Ishikawa (cell line): ENCODE measurements around the gene HSD17B13.

ENCODE experiments used
- CEBPB ChIP-seq: IDR thresholded peaks from 2 replicates; pipeline ENCODE4 v1.6.1; 2012
- CREB1 ChIP-seq: IDR thresholded peaks from 2 replicates; pipeline ENCODE4 v1.6.1; 2012; ENCODE audit warnings: low read depth
- EGR1 ChIP-seq: IDR thresholded peaks from 2 replicates; pipeline ENCODE4 v1.6.1; 2012
- EP300 ChIP-seq: IDR thresholded peaks from 2 replicates; pipeline ENCODE4 v1.6.1; 2012; ENCODE audit warnings: borderline replicate concordance
- FOXM1 ChIP-seq: IDR thresholded peaks from 2 replicates; pipeline ENCODE4 v1.6.1; 2012; ENCODE audit warnings: low read depth, borderline replicate concordance
- NFIC ChIP-seq: IDR thresholded peaks from 2 replicates; pipeline ENCODE4 v1.6.1; 2012
- RAD21 ChIP-seq: IDR thresholded peaks from 2 replicates; pipeline ENCODE4 v1.6.1; 2012; ENCODE audit warnings: low read depth
- TAF1 ChIP-seq: IDR thresholded peaks from 2 replicates; pipeline ENCODE4 v1.6.1; 2012; ENCODE audit warnings: low read depth, mild to moderate bottlenecking
- TCF12 ChIP-seq: IDR thresholded peaks from 2 replicates; pipeline ENCODE4 v1.6.1; 2012; ENCODE audit warnings: low read depth
- TEAD4 ChIP-seq: IDR thresholded peaks from 2 replicates; pipeline ENCODE4 v1.6.1; 2012
- YY1 ChIP-seq: IDR thresholded peaks from 2 replicates; pipeline ENCODE4 v1.6.1; 2012; ENCODE audit warnings: low read depth
- ZBTB7A ChIP-seq: IDR thresholded peaks from 2 replicates; pipeline ENCODE4 v1.6.1; 2012; ENCODE audit warnings: low read depth
- TF ChIP-seq, protein P1 (sequence below): IDR thresholded peaks from 2 replicates; pipeline ENCODE4 v1.6.1; 2012
- TF ChIP-seq, protein P2 (sequence below): IDR thresholded peaks from 2 replicates; pipeline ENCODE4 v1.6.1; 2012
- TF ChIP-seq, protein P3 (sequence below): IDR thresholded peaks from 2 replicates; pipeline ENCODE4 v1.6.1; 2012; ENCODE audit warnings: low read depth, mild to moderate bottlenecking

HSD17B13 gene, protein sequence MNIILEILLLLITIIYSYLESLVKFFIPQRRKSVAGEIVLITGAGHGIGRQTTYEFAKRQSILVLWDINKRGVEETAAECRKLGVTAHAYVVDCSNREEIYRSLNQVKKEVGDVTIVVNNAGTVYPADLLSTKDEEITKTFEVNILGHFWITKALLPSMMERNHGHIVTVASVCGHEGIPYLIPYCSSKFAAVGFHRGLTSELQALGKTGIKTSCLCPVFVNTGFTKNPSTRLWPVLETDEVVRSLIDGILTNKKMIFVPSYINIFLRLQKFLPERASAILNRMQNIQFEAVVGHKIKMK

DNA sequence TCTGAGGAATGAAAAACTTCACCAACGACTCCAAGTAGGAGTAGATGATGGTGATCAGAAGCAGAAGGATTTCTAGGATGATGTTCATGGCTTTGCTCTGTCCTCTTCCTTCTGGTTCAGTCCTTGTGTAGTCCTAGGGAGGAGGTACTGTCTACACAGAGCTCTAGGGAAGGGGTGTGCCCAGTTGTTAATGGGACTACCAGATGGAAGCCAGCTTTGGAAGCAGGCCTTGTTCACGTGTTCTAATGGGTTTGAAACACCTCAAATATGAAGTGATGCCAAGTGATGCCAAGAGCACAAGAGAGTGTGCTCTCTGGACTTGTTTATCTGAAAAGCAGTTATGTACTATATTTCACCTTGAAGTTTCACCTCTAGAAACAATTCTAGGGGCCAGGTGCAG is at the start of gene HSD17B13:
TSS of gene HSD17B13 (minus strand) at position 129 of the 400 bp plus-strand sequence. CDS start at position 88, 41 bp downstream.
- TF ChIP-seq FOXM1 (no peak), TCF12 (no peak), TAF1 (no peak), TEAD4 (no peak), YY1 (no peak), ZBTB7A (no peak), EGR1 (no peak), RAD21 (no peak), CEBPB (no peak), NFIC (no peak), CREB1 (no peak), EP300 (no peak)
- TF ChIP-seq, protein P1, sequence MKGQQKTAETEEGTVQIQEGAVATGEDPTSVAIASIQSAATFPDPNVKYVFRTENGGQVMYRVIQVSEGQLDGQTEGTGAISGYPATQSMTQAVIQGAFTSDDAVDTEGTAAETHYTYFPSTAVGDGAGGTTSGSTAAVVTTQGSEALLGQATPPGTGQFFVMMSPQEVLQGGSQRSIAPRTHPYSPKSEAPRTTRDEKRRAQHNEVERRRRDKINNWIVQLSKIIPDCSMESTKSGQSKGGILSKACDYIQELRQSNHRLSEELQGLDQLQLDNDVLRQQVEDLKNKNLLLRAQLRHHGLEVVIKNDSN, result no peak
- TF ChIP-seq, protein P2, sequence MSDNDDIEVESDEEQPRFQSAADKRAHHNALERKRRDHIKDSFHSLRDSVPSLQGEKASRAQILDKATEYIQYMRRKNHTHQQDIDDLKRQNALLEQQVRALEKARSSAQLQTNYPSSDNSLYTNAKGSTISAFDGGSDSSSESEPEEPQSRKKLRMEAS, result no peak
- TF ChIP-seq, protein P3, sequence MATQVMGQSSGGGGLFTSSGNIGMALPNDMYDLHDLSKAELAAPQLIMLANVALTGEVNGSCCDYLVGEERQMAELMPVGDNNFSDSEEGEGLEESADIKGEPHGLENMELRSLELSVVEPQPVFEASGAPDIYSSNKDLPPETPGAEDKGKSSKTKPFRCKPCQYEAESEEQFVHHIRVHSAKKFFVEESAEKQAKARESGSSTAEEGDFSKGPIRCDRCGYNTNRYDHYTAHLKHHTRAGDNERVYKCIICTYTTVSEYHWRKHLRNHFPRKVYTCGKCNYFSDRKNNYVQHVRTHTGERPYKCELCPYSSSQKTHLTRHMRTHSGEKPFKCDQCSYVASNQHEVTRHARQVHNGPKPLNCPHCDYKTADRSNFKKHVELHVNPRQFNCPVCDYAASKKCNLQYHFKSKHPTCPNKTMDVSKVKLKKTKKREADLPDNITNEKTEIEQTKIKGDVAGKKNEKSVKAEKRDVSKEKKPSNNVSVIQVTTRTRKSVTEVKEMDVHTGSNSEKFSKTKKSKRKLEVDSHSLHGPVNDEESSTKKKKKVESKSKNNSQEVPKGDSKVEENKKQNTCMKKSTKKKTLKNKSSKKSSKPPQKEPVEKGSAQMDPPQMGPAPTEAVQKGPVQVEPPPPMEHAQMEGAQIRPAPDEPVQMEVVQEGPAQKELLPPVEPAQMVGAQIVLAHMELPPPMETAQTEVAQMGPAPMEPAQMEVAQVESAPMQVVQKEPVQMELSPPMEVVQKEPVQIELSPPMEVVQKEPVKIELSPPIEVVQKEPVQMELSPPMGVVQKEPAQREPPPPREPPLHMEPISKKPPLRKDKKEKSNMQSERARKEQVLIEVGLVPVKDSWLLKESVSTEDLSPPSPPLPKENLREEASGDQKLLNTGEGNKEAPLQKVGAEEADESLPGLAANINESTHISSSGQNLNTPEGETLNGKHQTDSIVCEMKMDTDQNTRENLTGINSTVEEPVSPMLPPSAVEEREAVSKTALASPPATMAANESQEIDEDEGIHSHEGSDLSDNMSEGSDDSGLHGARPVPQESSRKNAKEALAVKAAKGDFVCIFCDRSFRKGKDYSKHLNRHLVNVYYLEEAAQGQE, result no peak

DNA sequence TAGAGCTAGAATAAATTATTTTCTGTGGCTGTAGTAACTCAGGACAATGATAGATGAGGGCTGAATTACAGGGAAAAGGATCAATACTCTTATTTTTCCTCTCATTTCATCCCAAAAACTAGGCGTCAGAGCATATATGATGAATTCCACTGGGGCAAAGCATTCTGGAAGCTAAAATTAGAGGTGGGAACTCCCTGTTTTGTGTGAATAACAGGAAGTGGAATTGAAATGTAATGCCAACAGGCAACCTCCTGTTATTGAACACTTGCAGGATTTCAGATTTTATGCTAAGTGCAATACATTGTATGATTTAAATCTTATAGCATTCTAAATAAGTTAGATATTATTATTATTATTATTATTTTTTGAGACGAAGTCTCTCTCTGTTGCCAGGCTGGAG is 47.4 kb upstream of the HSD17B13 start:
- TF ChIP-seq, protein P2, result no peak
- TF ChIP-seq EGR1, result no peak
- no peak for TF ChIP-seq NFIC
- TF ChIP-seq, protein P1, result no peak
- TF ChIP-seq TEAD4, result no peak
- no peak for TF ChIP-seq CEBPB
- TF ChIP-seq CREB1, result no peak
- no peak for TF ChIP-seq ZBTB7A
- TF ChIP-seq EP300, result no peak
- TF ChIP-seq RAD21, result no peak
- no peak for TF ChIP-seq TAF1
- no peak for TF ChIP-seq FOXM1
- no peak for TF ChIP-seq YY1
- TF ChIP-seq, protein P3, result no peak
- TF ChIP-seq TCF12, result no peak

DNA sequence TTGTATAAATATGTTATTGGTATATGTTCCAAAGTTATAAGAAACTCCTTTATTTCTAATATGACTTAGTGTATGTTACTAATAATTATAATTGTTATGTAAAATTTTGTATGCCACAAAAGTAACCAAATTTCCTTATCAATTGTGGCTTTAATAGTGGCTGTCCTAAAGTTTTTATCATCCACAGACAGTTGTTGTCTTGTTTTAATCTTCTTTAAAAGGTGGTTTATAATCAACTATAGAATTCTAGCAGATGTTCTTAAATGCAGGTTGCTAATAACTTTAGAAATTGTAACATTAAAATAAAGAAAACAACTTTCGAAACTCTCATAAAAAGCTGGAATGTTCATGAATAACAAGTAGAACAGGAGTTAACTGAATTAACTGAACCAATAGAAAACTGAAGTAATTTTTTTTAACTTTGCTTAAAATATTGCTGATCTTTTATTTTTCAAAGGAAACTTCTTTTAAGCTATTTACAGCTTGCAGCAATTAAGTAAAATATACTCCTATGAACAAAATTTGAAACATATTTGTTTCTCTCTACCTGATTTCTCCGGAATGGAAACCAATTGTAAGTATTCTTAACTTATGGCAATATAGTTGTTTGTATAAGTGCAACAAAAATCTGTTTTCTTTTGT is 44.0 kb upstream of the HSD17B13 start:
- no peak for TF ChIP-seq YY1
- TF ChIP-seq TCF12, result no peak
- TF ChIP-seq NFIC, result no peak
- TF ChIP-seq CEBPB, result no peak
- TF ChIP-seq EGR1, result no peak
- TF ChIP-seq CREB1, result no peak
- no peak for TF ChIP-seq ZBTB7A
- TF ChIP-seq EP300, result no peak
- no peak for TF ChIP-seq FOXM1
- TF ChIP-seq RAD21, result no peak
- TF ChIP-seq, protein P3, result no peak
- no peak for TF ChIP-seq TAF1
- TF ChIP-seq, protein P1, result no peak
- TF ChIP-seq TEAD4, result no peak
- TF ChIP-seq, protein P2, result no peak
